ENCODE measurements around the gene CCDC158. TPM values are rescaled to one million over a fixed set of nuclear protein-coding genes. Genes with fewer than 3 reads are reported as not detected.

CCDC158 gene
- polyA plus RNA-seq, 2 of the 4 experiments (the other 2 are of a cell fraction), result 0.06 TPM; not detected in 1

GRCh38 chr4:76272073-76272472, 148.9 kb downstream of the CCDC158 start:
- TF ChIP-seq CHD4 (IDR thresholded peaks at IDR 0.05; ENCODE audit: borderline replicate concordance) (no peak), NFE2L2 (conservative IDR thresholded peaks at IDR 0.05; ENCODE audit: low read length) (no peak), JUNB (IDR thresholded peaks at IDR 0.05) (no peak), ESRRA (IDR thresholded peaks at IDR 0.05; ENCODE audit: borderline replicate concordance, low read length) (no peak), KDM1A (IDR thresholded peaks at IDR 0.05; ENCODE audit: low read depth) (no peak), FOSL2 (IDR thresholded peaks at IDR 0.05) (no peak), FOSL2 (CRISPR knock-in tag; IDR thresholded peaks at IDR 0.05) (no peak), ZC3H11A (IDR thresholded peaks at IDR 0.05) (no peak), ZSCAN20 (CRISPR knock-in tag; IDR thresholded peaks at IDR 0.05) (no peak), JUN (IDR thresholded peaks at IDR 0.05) (no peak), GATA3 (IDR thresholded peaks at IDR 0.05; ENCODE audit: borderline replicate concordance) (no peak), RNF2 (IDR thresholded peaks at IDR 0.05; ENCODE audit: borderline replicate concordance, low read depth) (no peak), HDAC2 (IDR thresholded peaks at IDR 0.05) (no peak), PHF8 (IDR thresholded peaks at IDR 0.05; ENCODE audit: borderline replicate concordance, low read depth) (no peak), TP53 (CRISPR knock-in tag; IDR thresholded peaks at IDR 0.05) (no peak), FOXS1 (CRISPR knock-in tag; IDR thresholded peaks at IDR 0.05) (no peak), BHLHE40 (IDR thresholded peaks at IDR 0.05; ENCODE audit: low read depth, low read length) (no peak)
- TF ChIP-seq, protein P1, sequence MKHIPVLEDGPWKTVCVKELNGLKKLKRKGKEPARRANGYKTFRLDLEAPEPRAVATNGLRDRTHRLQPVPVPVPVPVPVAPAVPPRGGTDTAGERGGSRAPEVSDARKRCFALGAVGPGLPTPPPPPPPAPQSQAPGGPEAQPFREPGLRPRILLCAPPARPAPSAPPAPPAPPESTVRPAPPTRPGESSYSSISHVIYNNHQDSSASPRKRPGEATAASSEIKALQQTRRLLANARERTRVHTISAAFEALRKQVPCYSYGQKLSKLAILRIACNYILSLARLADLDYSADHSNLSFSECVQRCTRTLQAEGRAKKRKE (CRISPR knock-in tag; IDR thresholded peaks at IDR 0.05; ENCODE audit: low read depth), result no peak
- TF ChIP-seq, protein P2, sequence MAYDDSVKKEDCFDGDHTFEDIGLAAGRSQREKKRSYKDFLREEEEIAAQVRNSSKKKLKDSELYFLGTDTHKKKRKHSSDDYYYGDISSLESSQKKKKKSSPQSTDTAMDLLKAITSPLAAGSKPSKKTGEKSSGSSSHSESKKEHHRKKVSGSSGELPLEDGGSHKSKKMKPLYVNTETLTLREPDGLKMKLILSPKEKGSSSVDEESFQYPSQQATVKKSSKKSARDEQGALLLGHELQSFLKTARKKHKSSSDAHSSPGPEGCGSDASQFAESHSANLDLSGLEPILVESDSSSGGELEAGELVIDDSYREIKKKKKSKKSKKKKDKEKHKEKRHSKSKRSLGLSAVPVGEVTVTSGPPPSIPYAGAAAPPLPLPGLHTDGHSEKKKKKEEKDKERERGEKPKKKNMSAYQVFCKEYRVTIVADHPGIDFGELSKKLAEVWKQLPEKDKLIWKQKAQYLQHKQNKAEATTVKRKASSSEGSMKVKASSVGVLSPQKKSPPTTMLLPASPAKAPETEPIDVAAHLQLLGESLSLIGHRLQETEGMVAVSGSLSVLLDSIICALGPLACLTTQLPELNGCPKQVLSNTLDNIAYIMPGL (CRISPR knock-in tag; IDR thresholded peaks at IDR 0.05; ENCODE audit: borderline replicate concordance), result no peak
- DNase-seq (ENCODE audit: low read depth in 1 of 2, low spot score in 1 of 2) (no peak), FAIRE-seq (no peak), ATAC-seq (no peak)
- H3K4me1 ChIP-seq, result peaks cover 7% of the 10 kb centered on the region; the same call in 2 of the 3 replicates
- no peaks in the 10 kb centered on the region for H3K9me3 ChIP-seq
- no peak overlapping the region for H3K27ac ChIP-seq
- CTCF ChIA-PET, result no interaction called here
- H3K4me2 ChIP-seq, result no peak overlapping the region
- POLR2A ChIA-PET, result no interaction called here
- no peak overlapping the region for H3K4me3 ChIP-seq

DNA sequence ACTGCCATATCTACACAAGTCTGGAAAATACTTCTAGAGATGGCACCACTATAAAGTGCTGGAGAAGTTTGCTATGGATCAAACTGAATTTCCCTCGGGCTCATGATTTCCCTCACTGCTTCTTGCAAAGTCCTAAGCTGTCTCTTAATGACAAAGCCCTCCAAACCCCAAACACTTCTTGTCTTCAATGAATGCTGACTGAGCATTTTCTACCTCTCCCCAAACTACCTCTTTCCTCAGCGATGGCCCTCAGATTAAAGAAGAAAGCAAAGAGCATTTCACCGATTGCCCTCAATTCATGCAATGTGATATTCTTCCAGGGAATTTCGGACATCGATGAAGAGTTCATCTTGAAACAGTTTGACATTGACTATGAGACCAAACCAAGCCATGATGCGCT, 149.7 kb downstream of the CCDC158 start:
- CTCF ChIA-PET, result no interaction called here

DNA sequence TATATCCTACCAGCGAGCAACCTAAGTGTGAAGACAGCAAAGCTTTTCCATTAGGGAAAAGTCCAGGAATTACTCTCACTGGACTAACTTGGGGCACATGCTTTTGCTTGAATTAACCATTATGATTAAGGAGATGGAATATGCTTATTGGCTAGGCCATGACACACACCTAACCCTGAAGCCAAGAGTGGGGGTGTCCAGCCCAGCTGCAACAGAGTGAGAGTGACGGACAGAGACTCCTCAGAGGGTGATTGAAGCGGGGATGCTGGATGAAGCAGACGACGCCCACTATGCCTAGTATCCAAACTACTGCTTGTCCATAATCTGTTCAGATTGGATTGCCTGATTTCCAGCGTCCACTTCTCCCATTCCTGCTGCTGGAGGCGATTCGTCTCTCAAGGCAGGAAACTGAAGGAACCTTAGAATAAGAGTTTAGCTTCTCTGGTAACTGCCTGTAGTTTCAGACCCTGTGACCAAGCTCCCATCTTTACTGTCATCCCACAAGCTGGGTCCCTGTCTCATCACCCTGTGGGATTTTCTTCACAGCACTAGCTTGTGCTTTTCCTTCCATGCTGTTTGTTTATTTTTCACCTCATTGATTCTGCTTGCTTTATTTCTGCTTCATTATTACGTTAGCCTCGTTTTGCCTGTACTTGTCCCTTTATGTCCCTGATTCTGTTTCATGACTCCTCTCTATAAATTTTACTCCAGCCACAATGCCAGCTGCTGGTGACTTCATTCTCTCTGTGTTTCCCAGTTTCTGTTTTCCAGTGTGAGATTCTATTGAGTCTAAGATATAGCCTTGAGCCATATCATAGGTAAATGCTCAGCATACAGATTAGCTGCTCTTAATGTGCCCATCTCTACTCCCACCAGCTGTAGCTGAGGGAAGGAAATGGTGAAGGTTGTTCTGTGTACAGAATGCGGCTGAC, 150.4 kb downstream of the CCDC158 start:
- POLR2A ChIA-PET, result no interaction called here
- H3K27ac ChIP-seq, result no peak overlapping the region
- H3K4me3 ChIP-seq, result no peak overlapping the region
- WGBS (ENCODE audit: missing lambda C conversion rate), result 67% methylated on average over 11 of the region's 11 CpGs
- CTCF ChIA-PET, result no interaction called here
- H3K9me3 ChIP-seq, result no peaks in the 10 kb centered on the region
- no peak overlapping the region for H3K4me2 ChIP-seq
- peaks cover 4% of the 10 kb centered on the region; the same call in 2 of the 3 replicates for H3K4me1 ChIP-seq
- no peak for ATAC-seq
- FAIRE-seq, result no peak
- no peak for DNase-seq (ENCODE audit: low read depth in 1 of 2, low spot score in 1 of 2)
- TF ChIP-seq, protein P3, sequence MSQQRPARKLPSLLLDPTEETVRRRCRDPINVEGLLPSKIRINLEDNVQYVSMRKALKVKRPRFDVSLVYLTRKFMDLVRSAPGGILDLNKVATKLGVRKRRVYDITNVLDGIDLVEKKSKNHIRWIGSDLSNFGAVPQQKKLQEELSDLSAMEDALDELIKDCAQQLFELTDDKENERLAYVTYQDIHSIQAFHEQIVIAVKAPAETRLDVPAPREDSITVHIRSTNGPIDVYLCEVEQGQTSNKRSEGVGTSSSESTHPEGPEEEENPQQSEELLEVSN (IDR thresholded peaks at IDR 0.05; ENCODE audit: borderline replicate concordance, low read depth), result no peak
- TF ChIP-seq ZFP36 (IDR thresholded peaks at IDR 0.05; ENCODE audit: borderline replicate concordance, partially characterized antibody) (no peak), TFCP2L1 (CRISPR knock-in tag; IDR thresholded peaks at IDR 0.05) (no peak), FOXS1 (CRISPR knock-in tag; IDR thresholded peaks at IDR 0.05) (no peak), MYC (IDR thresholded peaks at IDR 0.05; ENCODE audit: borderline replicate concordance, low read length) (no peak), HOXB13 (CRISPR knock-in tag; IDR thresholded peaks at IDR 0.05; ENCODE audit: low read depth) (no peak), ESRRA (IDR thresholded peaks at IDR 0.05; ENCODE audit: borderline replicate concordance, low read length) (no peak), SREBF2 (IDR thresholded peaks at IDR 0.05) (no peak), HOXA7 (CRISPR knock-in tag; IDR thresholded peaks at IDR 0.05) (no peak), HOXB5 (CRISPR knock-in tag; IDR thresholded peaks at IDR 0.05) (no peak), POLR2AphosphoS2 (conservative IDR thresholded peaks at IDR 0.05; ENCODE audit: low read length) (no peak), CBX2 (IDR thresholded peaks at IDR 0.05; ENCODE audit: borderline replicate concordance, low read depth) (no peak), RFX5 (IDR thresholded peaks at IDR 0.05) (no peak)
- TF ChIP-seq, protein P2 (CRISPR knock-in tag; IDR thresholded peaks at IDR 0.05; ENCODE audit: borderline replicate concordance), result no peak

More for the DNA sequence above, 149.7 kb downstream of the CCDC158 start:
- FAIRE-seq, result no peak
- TF ChIP-seq EP300 (IDR thresholded peaks at IDR 0.05) (no peak), MAFK (IDR thresholded peaks at IDR 0.05; ENCODE audit: partially characterized antibody) (peak; percentile 92)
- Histone ChIP-seq H3K27ac (no peak overlapping the region), H3K9me3 (no peaks in the 10 kb centered on the region), H3K4me1 (peaks cover 7% of the 10 kb centered on the region; the same call in 2 of the 3 replicates), H3K4me2 (no peak overlapping the region), H3K4me3 (no peak overlapping the region)
- DNase-seq (ENCODE audit: low read depth in 1 of 2, low spot score in 1 of 2), result no peak
- no peak for ATAC-seq
- POLR2A ChIA-PET, result no interaction called here
- WGBS (ENCODE audit: missing lambda C conversion rate), result 69% methylated on average over 6 of the region's 6 CpGs

Measured in A549 (cell line).